ENCODE data around the gene NAPB. TPM values are rescaled to one million over a fixed set of nuclear protein-coding genes. Genes with fewer than 3 reads are reported as not detected.

NAPB gene
- polyA plus RNA-seq, 2 of the 4 experiments (the other 2 are of a cell fraction) = 6.2 to 12.7 TPM

GRCh38 chr20:23449421-23449820 is 28.1 kb upstream of the NAPB start:
- CTCF ChIA-PET = interaction anchor here (1.1 kb wide), 1 partner anchor 158 kb away, joined by 4 read pairs; no protein-coding TSS in a partner anchor
- Histone ChIP-seq H3K4me1 (peaks cover 6% of the 10 kb centered on the region; the same call in 2 of the 3 replicates), H3K4me2 (no peak overlapping the region), H3K27ac (no peak overlapping the region), H3K9me3 (no peaks in the 10 kb centered on the region), H3K4me3 (no peak overlapping the region)
- no peak for FAIRE-seq
- 25% methylated on average over 3 of the region's 3 CpGs for WGBS (ENCODE audit: missing lambda C conversion rate)
- no peak for DNase-seq (ENCODE audit: low read depth in 1 of 2, low spot score in 1 of 2)
- ATAC-seq = no peak
- POLR2A ChIA-PET = no interaction called here
- no peak for TF ChIP-seq NR3C1 (IDR thresholded peaks at IDR 0.05)
- TF ChIP-seq MAX (IDR thresholded peaks at IDR 0.05) = no peak
- TF ChIP-seq HEYL (CRISPR knock-in tag; IDR thresholded peaks at IDR 0.05) = no peak
- TF ChIP-seq ELK1 (IDR thresholded peaks at IDR 0.05; ENCODE audit: low read depth, low read length) = no peak
- TF ChIP-seq JUN (IDR thresholded peaks at IDR 0.05) = no peak
- TF ChIP-seq HES2 (IDR thresholded peaks at IDR 0.05) = no peak
- TF ChIP-seq CTCF (IDR thresholded peaks at IDR 0.05) = no peak
- no peak for TF ChIP-seq FOXS1 (CRISPR knock-in tag; IDR thresholded peaks at IDR 0.05)
- no peak for TF ChIP-seq CBX2 (IDR thresholded peaks at IDR 0.05; ENCODE audit: borderline replicate concordance, low read depth)
- TF ChIP-seq USF2 (IDR thresholded peaks at IDR 0.05) = no peak
- TF ChIP-seq POLR2A (IDR thresholded peaks at IDR 0.05; ENCODE audit: low read length) = no peak

- peaks cover 6% of the 10 kb centered on the region; the same call in 2 of the 3 replicates for H3K4me1 ChIP-seq
- H3K4me3 ChIP-seq = no peak overlapping the region
- ATAC-seq (no peak), DNase-seq (ENCODE audit: low read depth in 1 of 2, low spot score in 1 of 2) (no peak), FAIRE-seq (no peak)
- H3K4me2 ChIP-seq = no peak overlapping the region
- ChIA-PET CTCF (interaction anchor here (1.0 to 10.0 kb wide), 2 partner anchors 10 to 162 kb away, joined by 3 to 176 read pairs; no protein-coding TSS in a partner anchor), POLR2A (no interaction called here)
- H3K27ac ChIP-seq = no peak overlapping the region
- WGBS (ENCODE audit: missing lambda C conversion rate) = 82% methylated on average over 5 of the region's 5 CpGs
- no peak for TF ChIP-seq HOXB13 (CRISPR knock-in tag; IDR thresholded peaks at IDR 0.05; ENCODE audit: low read depth)
- no peak for TF ChIP-seq ELK1 (IDR thresholded peaks at IDR 0.05; ENCODE audit: low read depth, low read length)
- no peak for TF ChIP-seq FOXS1 (CRISPR knock-in tag; IDR thresholded peaks at IDR 0.05)
- TF ChIP-seq HDAC2 (IDR thresholded peaks at IDR 0.05) = no peak
- no peak for TF ChIP-seq TFCP2L1 (CRISPR knock-in tag; IDR thresholded peaks at IDR 0.05)
- no peak for TF ChIP-seq POLR2AphosphoS2 (conservative IDR thresholded peaks at IDR 0.05; ENCODE audit: low read length)
- no peak for TF ChIP-seq NR3C1 (IDR thresholded peaks at IDR 0.05)
- no peak for TF ChIP-seq MAFK (IDR thresholded peaks at IDR 0.05; ENCODE audit: partially characterized antibody)
- no peak for TF ChIP-seq SMC3 (IDR thresholded peaks at IDR 0.05)
- no peak for TF ChIP-seq MAZ (IDR thresholded peaks at IDR 0.05; ENCODE audit: borderline replicate concordance, low read depth, low read length)
- no peak for TF ChIP-seq HOXB5 (CRISPR knock-in tag; IDR thresholded peaks at IDR 0.05)
- TF ChIP-seq ZC3H11A (IDR thresholded peaks at IDR 0.05) = no peak
- H3K9me3 ChIP-seq = no peaks in the 10 kb centered on the region
These were observed 26.9 kb upstream of the NAPB start for GRCh38 chr20:23448167-23448566.

Measured in A549 (cell line).